NCI-H1436 (cell line): ENCODE data around the gene COL20A1.

Experiments used
- DNase-seq: peaks from one replicate; lab custom pipeline; 2025; lab: John Stamatoyannopoulos, UW

Gene COL20A1

DNA sequence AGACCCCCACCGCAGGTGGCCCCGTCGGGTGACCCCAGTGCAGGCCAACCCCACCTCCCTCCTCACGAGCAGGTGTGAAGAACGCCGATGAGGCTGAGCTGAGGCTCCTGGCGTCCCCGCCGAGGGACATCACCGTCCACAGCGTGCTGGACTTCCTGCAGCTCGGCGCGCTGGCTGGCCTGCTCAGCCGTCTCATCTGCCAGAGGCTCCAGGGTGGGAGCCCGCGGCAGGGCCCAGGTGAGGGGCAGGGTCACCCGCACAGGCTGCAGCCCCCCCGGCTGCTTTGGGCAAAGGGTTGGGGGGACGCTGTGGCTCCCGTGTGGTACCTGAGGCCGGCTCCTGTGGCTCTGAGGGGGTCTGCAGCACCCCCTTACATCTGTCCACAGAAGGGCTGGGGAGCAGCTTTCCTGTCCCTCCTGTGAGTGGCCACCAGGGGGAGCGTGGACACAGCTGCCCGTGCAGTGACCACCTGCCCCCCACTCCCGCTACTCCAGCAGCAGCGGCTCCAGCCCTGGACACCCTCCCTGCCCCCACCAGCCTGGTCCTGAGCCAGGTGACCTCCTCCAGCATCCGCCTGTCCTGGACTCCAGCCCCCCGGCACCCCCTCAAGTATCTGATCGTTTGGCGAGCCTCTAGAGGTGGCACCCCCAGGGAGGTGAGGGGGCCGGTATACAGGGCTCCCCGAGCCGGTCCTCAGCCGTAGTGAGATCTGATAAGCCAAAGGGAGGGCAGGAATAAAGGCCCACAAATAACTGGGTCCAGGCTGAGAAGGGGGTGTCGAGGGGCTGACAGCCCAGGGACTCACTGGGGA, 16.5 kb downstream of the COL20A1 start:
- peak; percentile 13 for DNase-seq

DNA sequence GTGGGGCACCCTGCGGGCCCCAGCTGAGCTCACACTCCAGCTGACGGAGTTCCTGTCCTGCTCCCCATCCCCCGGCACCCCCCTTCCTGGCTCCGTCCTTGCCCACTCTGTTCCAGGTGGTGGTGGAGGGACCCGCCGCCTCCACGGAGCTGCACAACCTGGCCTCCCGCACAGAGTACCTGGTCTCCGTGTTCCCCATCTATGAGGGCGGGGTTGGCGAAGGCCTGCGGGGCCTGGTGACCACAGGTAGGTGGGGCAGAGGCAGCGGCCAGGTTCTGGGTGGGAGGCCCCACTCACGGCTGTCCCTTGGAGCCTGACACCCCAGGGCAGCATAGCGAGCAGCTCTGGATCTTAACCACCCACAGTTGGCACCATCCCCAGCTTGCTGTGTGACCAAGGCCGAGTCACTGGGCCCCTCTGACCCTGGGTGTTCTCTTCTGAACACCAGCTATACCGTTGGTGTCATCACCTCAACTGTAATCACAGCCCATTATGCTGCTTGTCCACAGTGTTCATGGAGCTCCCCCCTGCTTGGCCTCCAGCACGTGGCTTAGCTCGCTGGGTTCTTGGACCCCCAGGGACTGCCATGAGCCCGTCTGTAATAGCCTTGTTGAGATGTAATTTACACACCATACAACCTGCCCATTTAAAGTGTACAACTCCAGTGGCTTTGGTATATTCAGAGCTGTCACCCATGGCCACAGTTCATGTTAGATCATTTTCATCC, 17.4 kb downstream of the COL20A1 start:
- DNase-seq = peak; percentile 39

DNA sequence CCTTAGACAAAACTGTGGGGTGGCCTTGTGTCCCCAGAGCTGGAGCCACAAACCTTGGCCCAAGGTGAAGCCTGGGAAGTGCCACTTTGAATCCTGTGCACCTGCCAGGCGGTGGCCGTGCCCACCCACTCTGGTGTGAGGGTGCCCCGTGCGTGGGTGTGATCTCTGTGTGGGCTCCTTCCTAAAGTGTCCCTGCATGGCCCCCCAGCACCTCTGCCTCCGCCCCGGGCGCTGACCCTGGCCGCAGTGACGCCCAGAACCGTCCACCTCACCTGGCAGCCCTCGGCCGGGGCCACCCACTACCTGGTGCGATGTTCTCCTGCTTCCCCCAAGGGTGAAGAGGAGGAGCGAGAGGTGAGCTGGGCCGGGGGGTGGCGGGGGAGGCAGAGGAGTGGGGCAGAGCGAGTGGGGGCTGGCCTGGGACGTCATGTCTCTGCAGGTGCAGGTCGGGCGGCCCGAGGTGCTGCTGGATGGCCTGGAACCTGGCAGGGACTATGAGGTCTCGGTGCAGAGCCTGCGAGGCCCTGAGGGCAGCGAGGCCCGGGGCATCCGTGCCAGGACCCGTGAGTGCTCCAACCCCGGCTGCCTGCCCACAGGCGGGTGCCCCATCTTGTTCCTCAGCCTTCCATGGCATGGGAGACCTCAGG, 18.3 kb downstream of the COL20A1 start:
- no peak for DNase-seq

DNA sequence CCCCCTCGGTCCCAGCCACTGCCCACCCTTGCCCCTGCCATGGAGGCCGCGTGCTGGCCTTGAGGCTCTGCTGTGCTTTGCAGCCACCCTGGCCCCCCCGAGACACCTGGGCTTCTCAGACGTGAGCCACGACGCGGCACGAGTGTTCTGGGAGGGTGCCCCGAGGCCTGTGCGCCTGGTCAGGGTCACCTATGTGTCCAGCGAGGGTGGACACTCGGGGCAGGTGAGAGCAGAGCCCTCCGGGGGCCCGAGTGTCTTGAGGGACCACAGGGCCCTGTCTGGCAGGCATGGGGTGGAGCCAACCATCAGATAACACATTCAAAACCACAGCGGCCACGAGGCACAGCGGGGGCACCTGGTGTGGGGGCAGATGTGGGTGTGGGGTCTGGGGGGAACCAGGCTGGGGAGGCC, 18.9 kb downstream of the COL20A1 start:
- no peak for DNase-seq

DNA sequence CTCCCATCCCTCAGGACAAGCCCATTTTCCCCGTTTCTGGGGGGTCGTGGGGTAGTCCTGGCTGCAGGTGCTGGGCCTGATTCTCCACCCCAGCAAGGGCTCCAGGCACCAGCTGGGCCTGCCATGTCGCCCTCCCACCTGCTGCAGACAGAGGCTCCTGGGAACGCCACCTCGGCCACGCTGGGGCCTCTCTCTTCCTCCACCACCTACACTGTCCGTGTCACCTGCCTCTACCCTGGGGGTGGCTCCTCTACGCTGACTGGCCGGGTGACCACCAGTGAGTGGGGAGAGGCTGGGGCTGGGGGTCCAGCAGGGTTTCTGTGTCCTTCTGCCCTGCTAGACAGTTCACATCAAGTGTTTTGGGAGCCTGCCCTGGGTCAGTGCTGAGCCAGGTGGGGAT, 19.3 kb downstream of the COL20A1 start:
- no peak for DNase-seq

DNA sequence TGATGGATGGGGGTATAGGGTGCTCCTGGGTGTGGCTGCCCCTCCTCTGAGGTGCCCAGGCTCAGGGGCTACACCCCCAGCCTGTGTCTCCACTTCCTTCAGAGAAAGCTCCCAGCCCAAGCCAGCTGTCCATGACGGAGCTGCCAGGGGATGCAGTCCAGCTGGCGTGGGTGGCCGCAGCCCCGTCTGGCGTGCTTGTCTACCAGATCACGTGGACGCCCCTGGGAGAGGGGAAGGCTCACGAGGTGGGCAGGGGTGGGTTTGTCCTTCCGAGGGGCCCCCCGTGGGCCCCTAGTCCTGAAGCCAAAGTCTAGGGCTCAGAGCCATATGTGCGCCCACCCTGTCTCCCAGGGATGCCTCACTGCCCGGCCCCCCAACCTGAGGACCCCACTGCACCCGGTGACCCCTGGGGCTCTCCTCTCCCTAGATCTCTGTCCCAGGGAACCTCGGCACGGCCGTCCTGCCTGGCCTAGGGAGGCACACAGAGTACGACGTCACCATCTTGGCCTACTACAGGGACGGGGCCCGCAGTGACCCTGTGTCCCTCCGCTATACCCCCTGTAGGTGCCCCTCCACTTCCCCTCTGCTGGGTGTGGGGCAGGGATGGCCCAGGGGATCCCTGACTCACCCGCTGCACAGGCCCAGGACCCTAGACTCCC, 19.8 kb downstream of the COL20A1 start:
- no peak for DNase-seq

DNA sequence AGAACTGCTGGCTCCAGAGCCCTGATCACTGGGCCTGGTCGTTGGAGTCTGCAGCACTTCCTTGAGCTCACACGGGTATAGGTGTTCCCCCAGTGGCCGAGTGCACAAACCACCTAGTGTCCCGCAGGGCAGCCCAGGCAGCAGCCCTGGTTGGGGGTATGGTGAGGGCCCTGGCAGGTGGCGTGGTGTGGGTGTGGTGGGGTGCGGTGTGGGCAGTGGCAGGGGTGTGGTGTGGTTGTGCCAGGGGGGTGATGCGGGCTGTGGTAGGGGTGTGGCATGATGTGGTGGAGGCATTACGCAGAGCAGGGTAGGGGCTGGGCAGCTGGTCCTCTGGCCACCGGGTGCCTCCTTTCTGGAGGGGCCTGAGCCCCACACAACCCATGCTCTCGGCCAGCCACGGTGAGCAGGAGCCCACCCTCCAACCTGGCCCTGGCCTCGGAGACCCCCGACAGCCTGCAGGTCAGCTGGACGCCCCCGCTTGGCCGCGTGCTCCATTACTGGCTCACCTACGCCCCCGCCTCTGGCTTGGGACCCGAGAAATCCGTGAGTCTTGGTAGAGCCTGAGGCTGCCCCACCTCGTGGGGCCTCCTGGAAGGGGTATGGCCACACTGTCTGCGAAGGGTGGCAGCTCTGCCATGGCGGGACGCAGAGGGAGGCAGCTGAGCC, 20.5 kb downstream of the COL20A1 start:
- DNase-seq = no peak

DNA sequence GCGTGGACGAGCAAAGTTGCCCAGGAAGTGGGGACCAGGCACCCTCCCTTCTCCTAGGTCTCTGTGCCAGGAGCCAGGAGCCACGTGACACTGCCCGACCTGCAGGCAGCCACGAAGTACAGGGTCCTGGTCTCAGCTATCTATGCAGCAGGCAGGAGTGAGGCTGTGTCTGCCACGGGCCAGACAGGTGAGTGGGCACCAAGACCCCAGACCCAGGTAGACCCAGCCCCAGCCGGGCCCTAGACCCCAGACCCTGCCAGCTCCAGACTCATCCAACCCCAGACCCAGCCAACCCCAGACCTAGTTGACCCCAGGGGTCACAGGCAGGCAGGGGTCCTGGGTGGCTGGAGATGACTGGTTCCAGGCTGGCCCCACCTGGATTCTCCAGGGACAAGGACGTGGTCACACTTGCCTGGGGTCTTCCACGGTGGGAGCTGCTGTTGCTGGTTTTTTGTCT, 21.1 kb downstream of the COL20A1 start:
- no peak for DNase-seq

DNA sequence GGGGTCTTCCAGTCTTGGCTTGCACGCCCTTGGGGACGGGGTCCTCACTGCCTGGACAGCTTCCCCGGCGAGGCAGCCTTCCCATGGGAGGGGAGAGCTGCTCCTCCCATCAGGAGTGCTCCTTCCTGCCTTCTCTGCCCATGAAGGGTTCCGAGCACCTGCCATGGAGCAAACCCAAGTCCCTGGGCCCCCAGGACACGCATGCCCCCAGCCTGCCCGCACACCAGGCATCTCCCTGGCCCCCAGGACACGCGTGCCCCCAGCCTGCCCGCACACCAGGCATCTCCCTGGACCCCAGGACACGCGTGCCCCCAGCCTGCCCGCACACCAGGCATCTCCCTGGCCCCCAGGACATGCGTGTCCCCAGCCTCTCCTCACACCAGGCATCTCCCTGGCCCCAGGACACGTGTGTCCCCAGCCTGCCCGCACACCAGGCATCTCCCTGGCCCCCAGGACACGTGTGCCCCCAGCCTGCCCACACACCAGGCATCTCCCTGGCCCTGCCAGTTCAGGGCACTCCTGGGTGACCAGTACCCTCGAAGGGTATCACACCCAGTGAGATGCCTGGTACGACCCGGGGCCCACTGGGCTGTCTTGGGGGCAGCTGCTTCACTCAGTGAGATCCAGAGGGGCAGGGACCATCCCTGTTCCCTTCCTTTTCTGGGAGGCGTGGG, 21.7 kb downstream of the COL20A1 start:
- DNase-seq = no peak

DNA sequence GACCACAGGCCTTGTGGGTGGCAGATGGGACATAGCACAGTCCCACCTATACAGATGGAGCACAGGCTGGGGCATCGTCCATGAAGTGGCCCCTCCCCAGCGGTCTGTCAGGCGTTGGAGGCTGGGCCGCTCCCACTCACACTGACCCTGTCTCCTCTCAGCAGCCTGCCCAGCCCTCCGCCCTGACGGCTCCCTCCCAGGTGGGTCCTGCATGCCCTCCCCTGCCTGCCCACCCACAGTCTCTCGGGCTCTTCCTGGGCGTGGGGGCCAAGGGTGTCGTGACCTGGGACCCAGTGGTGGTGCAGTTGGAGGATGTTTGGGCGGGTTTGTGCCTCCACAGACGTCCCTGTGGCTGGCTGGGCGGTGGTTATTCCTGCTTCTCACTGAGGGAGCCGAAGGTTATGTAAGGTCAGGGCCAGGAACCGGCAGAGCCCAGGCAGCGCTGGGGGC, 22.3 kb downstream of the COL20A1 start:
- DNase-seq = no peak

DNA sequence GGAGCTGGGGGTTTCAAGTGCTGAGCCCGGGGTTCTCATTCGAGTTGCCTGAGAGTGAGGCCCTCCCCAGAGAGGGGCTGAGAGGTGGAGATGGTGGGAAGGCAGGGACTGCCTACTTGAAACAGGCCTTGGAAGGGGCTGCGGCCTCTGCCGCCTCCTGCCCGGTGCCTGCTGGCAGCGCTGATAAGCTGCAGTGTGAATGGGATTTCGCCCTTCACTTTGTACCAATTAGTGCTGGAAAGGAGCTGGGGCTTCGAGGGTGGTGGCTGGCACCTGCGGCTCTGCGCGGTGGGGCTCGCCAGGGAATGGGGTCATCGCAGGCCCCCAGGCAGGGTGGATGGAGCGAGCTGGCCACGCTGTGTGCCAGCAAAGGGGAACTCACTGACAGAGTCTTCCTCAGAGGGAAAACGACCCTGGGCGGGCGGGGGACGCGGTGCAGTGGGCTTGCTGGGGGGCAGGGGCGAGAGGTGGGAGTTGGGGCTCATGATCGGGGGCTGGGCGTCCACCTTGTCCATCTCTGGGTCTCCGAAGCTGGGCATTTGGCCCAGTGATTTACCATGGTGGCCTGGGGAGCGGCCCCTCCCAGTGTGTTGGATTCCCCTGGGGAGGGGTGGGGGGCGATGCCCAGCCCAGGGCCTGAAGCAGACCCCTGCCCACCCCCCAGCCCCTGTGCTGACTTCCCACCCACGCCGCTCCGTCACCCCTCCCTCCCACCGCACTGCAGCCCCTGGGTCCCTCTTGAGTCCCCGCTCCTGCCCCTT, 22.9 kb downstream of the COL20A1 start:
- DNase-seq = no peak

DNA sequence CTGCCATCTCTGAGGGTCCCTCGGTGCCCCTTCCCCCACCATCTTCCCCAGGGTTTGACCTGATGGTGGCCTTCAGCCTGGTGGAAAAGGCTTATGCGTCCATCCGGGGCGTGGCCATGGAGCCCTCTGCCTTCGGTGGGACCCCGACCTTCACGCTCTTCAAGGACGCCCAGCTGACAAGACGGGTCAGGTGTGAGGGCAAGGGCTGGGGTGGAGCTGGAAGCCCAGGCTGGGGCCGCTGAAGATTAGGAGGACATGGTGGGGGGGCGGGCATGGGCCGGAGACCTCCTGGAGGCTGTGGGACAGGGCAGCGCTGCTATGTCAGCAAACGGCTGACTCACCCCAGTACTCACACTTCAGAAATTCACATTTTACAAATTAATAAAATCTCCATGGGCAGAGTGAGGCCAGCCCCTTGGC, 23.5 kb downstream of the COL20A1 start:
- no peak for DNase-seq

DNA sequence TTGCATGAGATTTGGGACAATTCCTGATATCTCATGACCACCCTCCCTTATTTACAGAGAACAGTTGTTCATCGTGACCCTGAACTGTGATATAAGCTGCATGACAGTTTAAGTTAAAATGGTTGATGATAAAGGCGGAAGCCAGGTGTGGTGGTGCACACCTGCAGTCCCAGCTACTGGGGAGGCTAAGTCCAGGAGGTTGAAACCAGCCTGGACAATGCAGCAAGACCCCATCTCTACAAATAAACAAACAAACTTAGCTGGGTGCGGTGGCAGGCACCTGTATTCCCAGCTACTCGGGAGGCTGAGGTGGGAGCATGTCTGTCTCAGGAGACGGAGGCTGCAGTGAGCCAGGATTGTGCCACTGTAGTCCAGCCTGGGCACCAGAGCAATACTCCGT, 24.1 kb downstream of the COL20A1 start:
- no peak for DNase-seq

DNA sequence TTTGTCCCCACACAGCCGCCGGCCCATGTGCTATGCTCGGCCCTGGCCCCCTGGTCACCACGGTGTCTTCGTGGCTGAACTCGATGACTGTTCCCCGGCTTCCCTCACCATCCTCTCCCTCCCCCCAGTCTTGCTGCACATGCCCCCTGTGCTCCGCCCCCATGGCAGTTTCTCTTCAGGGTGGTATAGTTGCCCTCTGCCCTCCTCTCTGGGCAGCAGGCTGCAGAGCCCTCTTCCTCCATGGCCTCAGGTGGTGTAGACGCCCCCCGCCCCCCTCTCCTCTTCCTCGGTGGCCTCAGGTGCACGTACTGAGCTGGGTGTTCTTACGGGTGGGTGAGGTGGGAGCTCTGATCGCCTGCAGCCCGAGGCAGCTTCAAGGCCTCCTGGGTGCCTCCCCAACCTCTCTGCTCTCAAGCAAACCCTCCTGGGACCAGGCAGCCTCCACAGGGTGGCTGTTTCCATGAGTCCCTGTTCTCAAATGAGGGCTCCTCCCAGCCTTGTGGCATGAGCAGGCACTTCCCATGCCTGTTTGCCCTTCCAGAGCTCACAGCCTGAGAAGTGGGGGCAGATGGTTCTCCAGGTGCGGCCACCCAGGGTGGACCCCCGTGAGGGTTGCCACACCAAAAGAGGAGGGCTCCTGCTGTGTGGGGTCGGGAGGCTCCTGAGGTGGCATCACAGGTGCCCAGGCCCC, 24.8 kb downstream of the COL20A1 start:
- peak; percentile 66 for DNase-seq

DNA sequence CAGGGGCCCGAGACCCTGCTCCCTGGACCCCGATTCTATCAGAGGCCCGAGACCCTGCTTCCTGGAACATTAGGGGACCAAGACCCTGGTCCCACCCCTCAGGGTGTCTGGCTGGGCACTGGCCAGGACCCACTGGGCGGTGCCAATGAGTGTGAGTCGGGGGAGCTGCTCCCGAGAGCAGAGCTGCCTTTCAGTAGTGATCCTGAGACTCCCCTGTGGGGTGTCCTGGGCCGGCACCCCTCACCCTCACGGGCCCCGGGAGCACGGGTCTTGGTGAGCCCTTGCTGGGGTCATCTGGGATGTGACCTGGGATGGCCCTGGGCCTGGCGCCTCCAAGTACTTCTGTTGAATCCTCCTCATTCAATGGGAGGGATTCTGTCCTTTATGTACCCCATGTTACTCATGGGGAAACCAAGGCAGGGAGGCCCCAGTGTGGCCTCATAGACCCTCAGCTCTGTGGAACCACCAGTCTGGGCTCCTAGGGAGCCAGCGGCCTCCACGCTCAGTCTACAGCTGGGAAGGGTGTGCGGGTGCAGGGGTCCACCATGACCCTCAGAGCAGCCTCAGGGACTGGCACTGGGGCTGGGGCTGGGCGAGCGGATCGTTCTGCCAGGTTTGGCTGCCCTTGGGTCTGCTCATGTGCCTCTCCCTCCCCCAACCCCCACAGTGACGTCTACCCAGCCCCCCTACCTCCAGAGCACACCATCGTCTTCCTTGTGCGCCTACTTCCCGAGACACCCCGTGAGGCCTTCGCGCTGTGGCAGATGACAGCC, 25.6 kb downstream of the COL20A1 start:
- DNase-seq = no peak

DNA sequence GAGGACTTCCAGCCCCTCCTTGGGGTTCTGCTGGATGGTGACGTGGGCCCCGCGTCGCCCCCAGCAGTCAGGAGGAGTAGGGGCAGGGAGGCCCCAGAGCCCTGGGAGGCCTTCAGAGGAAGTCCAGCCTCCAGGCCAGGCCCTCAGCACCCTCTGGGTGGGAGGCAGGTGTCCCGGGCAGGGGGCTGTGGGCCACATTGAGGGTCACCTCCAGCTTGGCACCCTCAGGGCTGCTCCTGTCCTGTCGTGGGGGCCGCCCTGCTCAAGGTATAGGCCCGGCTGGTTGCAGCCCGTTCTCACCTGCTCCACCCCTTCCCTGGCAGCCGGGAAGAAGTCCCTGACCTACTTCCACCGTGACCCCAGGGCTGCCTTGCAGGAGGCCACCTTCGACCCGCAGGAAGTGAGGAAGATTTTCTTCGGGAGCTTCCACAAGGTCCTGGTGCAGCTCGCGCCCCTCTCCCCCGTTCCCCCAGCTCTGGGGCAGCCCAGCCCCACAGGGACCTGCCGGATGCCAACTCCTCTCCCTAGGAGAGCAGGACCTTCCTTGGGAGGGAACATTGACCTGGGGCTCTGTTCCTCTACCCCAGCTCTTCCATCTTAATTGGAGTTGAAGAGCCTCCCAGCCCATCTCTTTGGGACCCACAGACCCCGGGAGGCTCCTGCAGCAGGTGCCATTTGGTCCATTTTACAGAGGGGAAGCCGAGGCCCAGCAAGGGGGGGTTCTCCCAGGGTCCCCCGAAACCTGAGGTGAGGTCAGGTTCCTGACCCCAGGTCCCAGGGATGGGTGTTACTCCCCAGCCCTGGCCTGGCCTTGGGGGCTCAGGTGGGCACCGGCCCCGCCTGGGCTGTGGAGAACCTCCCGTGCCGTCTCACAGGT, 26.4 kb downstream of the COL20A1 start:
- no peak for DNase-seq

DNA sequence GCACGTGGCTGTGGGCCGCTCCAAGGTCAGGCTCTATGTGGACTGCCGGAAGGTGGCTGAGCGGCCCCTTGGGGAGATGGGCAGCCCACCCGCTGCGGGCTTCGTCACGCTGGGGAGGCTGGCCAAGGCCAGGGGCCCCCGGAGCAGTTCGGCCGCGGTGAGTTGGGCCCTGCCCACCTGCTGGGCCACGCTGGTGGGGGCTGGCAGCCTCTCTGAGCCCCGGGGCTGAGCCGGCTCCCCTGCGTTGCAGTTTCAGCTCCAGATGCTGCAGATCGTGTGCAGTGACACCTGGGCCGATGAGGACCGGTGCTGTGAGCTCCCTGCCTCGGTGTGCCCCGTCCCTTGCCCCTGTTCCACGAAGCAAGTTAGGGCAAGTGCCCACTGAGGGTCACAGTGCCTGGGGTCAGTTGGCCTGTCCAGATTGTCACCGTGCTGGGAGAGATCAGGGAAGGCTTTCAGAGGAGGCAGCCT, 27.1 kb downstream of the COL20A1 start:
- DNase-seq = no peak

DNA sequence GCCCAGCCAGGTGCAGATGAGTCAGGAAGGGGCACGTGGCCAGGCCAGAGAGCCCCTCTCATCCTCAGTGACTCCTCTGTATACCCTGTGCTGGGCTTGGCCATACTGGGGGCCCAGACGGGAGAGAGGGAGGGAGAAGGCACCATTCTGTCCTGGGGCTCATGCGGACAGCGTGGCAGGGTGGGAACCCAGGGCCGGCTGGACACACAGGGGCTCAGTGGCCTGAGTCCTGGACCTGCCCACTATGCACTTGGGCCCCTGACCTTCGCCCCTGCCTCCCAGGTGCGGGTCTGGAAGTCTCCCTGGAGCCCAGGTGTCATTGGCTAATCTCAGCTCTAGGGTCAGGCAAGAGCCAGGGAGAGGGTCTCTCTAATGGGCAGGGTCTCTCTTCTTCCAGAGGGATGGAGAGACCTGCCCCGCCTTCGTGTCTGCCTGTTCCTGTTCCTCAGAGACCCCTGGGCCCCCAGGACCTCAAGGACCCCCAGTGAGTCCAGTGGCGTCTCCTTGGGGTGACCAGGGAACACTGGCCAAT, 27.7 kb downstream of the COL20A1 start:
- no peak for DNase-seq
